Smooth muscle cell (in vitro differentiated cells): ENCODE measurements around the gene RPS14. TPM values are rescaled to one million over a fixed set of nuclear protein-coding genes. Genes with fewer than 3 reads are reported as not detected.

ENCODE experiments used
- DNase-seq: peaks from one replicate; lab custom pipeline; 2025; ENCODE audit not compliant: unreplicated experiment; lab: John Stamatoyannopoulos, UW
- H2AFZ ChIP-seq: fragments of 200-600 bp; sonication (generic); 2 replicates; pipeline ENCODE4 v1.6.0; 2016; ENCODE audit warnings: antibody characterized with exemption, low read depth, mild to moderate bottlenecking
- H3F3A ChIP-seq: fragments of 200-600 bp; sonication (generic); 2 replicates; pipeline ENCODE4 v1.6.0; 2017; ENCODE audit warnings: antibody characterized with exemption, low read depth
- H3K27ac ChIP-seq: fragments of 200-600 bp; sonication (generic); 2 replicates; pipeline ENCODE4 v1.5.1; 2016; ENCODE audit warnings: low read depth, mild to moderate bottlenecking
- H3K27me3 ChIP-seq: fragments of 200-600 bp; sonication (generic); 2 replicates; pipeline ENCODE4 v1.6.1; 2016; ENCODE audit warnings: low read depth, mild to moderate bottlenecking
- H3K36me3 ChIP-seq: fragments of 200-600 bp; sonication (generic); 2 replicates; pipeline ENCODE4 v1.5.1; 2016; ENCODE audit warnings: low read depth
- H3K4me1 ChIP-seq: fragments of 200-600 bp; sonication (generic); 2 replicates; pipeline ENCODE4 v1.5.1; 2016; ENCODE audit warnings: low read depth
- H3K4me2 ChIP-seq: fragments of 200-600 bp; sonication (generic); 2 replicates; pipeline ENCODE4 v1.6.0; 2016; ENCODE audit warnings: mild to moderate bottlenecking
- H3K4me3 ChIP-seq: fragments of 200-600 bp; sonication (generic); 2 replicates; pipeline ENCODE4 v1.5.1; 2016; ENCODE audit warnings: mild to moderate bottlenecking
- H3K79me2 ChIP-seq: fragments of 200-600 bp; sonication (generic); 2 replicates; pipeline ENCODE4 v1.6.0; 2016; ENCODE audit warnings: low read depth, mild to moderate bottlenecking
- H3K9ac ChIP-seq: fragments of 200-600 bp; sonication (generic); 2 replicates; pipeline ENCODE4 v1.6.0; 2016; ENCODE audit warnings: low read depth
- H3K9me3 ChIP-seq: fragments of 200-600 bp; sonication (generic); replicated peaks from 2 replicates; pipeline ENCODE4 v1.5.1; 2016; ENCODE audit warnings: low read depth
- H4K20me1 ChIP-seq: fragments of 200-600 bp; sonication (generic); 2 replicates; pipeline ENCODE4 v1.6.0; 2016; ENCODE audit warnings: low read depth
- CTCF ChIP-seq: fragments of 200-600 bp; sonication (generic); IDR thresholded peaks from 2 replicates; pipeline ENCODE4 v1.5.1; 2017; ENCODE audit warnings: borderline replicate concordance, mild to moderate bottlenecking, antibody characterized with exemption; ENCODE audit not compliant: insufficient read depth, poor library complexity, severe bottlenecking
- WGBS: methylation state at CpG from one replicate; pipeline ENCODE4 v1.1.7; 2016; ENCODE audit warnings: low lambda C conversion rate; 5-methylcytosine and 5-hydroxymethylcytosine counted together
- polyA plus RNA-seq: library from polyadenylated mRNA; unstranded; fragments of >200 nt; fragmentation: Nextera tagmentation; extraction: Ambion mirVana; gene quantifications from 2 replicates; pipeline ENCODE4 v1.2.1, GENCODE V29; 2016
- total RNA-seq: library from RNA; depleted of rRNA; stranded (reverse); fragments of >200 nt; gene quantifications from 2 replicates; pipeline ENCODE4 v1.2.3, GENCODE V29; 2014

Gene RPS14
- total and polyA plus RNA-seq, 2 experiments from 2014 or later, result 1,004 to 2,349 TPM

GRCh38 chr5:150394912-150395687 lies 54.4 kb downstream of the RPS14 start:
- 91% methylated on average over 13 of the region's 13 CpGs for WGBS
- no peaks in the 10 kb centered on the region for H3K4me1 ChIP-seq
- H3K27ac ChIP-seq, result no peak overlapping the region
- H3K4me3 ChIP-seq, result no peak overlapping the region
- H3K4me2 ChIP-seq, result no peak overlapping the region
- no peaks in the 10 kb centered on the region for H3K36me3 ChIP-seq
- H3K9me3 ChIP-seq, result no peaks in the 10 kb centered on the region
- TF ChIP-seq CTCF, result no peak
- no peak for DNase-seq
- H3F3A ChIP-seq, result no peaks in the 10 kb centered on the region
- no peak overlapping the region for H2AFZ ChIP-seq
- H3K27me3 ChIP-seq, result no peaks in the 10 kb centered on the region
- no peak overlapping the region for H3K9ac ChIP-seq
- no peaks in the 10 kb centered on the region for H3K79me2 ChIP-seq
- H4K20me1 ChIP-seq, result no peaks in the 10 kb centered on the region

GRCh38 chr5:150394131-150394530 lies 55.4 kb downstream of the RPS14 start:
- no peaks in the 10 kb centered on the region for H3K27me3 ChIP-seq
- no peak overlapping the region for H3K27ac ChIP-seq
- no peaks in the 10 kb centered on the region for H3K9me3 ChIP-seq
- H3K9ac ChIP-seq, result no peak overlapping the region
- no peak overlapping the region for H3K4me2 ChIP-seq
- H4K20me1 ChIP-seq, result no peaks in the 10 kb centered on the region
- H3K4me1 ChIP-seq, result no peaks in the 10 kb centered on the region
- H3F3A ChIP-seq, result no peaks in the 10 kb centered on the region
- TF ChIP-seq CTCF, result no peak
- no peak overlapping the region for H2AFZ ChIP-seq
- H3K4me3 ChIP-seq, result no peak overlapping the region
- no peaks in the 10 kb centered on the region for H3K36me3 ChIP-seq
- DNase-seq, result no peak
- WGBS, result 59% methylated on average over 3 of the region's 3 CpGs
- H3K79me2 ChIP-seq, result no peaks in the 10 kb centered on the region

DNA sequence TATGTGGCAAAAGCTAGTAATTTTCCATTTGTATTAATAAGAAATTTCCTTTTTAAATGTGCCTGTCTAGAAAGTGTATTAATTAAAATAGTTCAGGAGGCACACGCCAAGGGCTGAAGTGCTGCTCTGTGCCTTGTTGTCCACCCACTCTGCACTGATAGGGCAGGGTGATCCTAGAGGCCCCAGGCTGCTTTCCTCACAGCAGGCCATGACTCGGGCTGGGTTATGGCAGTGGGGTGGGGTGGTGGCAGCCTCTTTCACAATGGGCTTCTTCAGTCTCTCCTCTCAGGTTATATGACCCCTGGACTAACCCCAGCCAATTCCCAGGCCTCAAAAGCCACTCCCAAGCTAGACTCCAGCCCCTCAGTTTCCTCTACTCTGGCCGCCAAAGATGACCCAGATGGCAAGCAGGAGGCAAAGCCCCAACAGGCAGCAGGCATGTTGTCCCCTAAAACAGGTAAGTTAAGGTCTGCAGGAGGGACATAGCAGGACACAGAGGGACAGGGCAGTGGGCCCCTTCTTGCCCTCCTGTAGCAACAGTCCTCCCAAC lies 56.4 kb downstream of the RPS14 start:
- Histone ChIP-seq H3K4me2 (no peak overlapping the region), H2AFZ (no peak overlapping the region), H3F3A (no peaks in the 10 kb centered on the region), H3K4me3 (no peak overlapping the region), H3K9me3 (no peaks in the 10 kb centered on the region), H4K20me1 (no peaks in the 10 kb centered on the region), H3K4me1 (no peaks in the 10 kb centered on the region), H3K27ac (no peak overlapping the region), H3K9ac (no peak overlapping the region), H3K27me3 (no peaks in the 10 kb centered on the region), H3K79me2 (no peaks in the 10 kb centered on the region), H3K36me3 (no peaks in the 10 kb centered on the region)
- no peak for TF ChIP-seq CTCF
- 67% methylated on average over 3 of the region's 3 CpGs for WGBS
- no peak for DNase-seq
